ENCODE measurements around the gene HLA-DRA.
"Not testable (repeated sequence)": the region's sequence is repeated elsewhere in the genome, so short reads cannot be mapped to it uniquely, and the experiment has no call there.

HLA-DRA gene

DNA sequence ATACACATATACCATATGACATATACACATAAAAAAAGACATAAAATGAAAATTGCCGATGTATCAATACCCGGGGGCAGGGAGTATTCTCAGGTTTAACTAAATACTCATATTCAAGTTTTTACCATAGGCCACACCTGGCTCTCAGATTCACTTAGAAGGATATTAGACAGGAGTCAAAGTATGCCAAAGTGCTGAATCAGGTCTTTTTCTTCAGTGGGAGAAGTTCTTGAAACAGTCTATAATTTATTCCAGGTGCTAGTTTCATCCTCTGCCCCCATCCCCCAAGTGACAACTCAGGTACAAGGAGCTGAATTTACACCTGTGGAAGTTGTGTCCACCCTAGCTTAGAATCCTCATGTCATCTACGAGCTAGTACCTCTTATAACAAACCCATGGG, 8.5 kb upstream of the HLA-DRA start:
- no peak for DNase-seq

DNA sequence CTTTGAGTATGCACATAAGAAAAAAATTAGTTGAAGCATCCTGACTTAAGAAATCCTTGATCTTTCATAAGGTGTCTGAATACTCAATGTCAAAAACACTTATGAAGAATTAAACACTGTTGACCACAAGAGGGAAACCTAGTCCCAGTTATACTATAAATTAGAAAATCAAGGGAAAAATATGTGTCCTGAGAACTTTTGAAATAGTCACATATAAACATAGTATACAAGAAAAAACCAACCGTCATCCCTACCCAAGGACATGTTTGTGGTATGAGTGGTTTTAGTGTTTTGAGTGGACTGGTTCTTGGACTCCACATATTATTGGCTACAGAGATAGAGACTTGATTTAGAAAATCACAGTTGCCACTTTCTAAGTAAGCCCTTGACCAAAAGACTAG, 7.6 kb upstream of the HLA-DRA start:
- DNase-seq: no peak

DNA sequence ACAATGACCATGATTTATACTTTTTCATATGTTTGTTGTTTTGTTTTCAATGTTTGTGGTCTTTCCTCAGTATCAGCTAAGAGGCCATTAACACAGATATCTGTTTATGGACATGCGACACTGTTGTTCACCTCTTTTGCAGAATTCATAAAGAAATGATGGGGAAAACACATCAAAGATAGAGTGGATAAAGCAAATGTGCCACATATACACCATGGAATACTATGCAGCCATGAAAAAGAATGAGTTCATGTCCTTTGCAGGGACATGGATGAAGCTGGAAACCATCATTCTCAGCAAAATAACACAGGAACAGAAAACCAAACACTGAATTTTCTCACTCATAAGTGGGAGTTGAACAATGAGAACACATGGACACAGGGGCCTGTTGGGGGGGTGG, 5.7 kb upstream of the HLA-DRA start:
- not testable (repeated sequence) for DNase-seq

DNA sequence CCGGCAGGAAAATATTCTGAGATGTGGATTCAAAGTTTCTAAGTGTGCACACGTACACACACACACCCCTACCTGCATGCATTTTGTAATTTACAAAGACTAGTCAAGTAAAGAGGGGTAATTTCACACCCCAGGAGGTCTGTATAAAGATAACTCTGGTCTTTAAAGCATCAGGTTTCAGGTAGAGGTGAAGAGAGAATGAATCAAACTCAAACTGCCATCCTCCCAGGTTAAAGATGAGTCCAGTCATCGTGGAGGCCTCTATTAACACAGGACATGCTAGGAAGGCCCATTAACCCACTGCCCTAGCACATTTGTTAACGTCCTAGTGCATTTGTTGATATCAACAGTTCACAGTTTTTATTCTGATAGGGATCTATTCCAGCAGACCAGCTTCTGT, 3.5 kb upstream of the HLA-DRA start:
- DNase-seq: no peak

DNA sequence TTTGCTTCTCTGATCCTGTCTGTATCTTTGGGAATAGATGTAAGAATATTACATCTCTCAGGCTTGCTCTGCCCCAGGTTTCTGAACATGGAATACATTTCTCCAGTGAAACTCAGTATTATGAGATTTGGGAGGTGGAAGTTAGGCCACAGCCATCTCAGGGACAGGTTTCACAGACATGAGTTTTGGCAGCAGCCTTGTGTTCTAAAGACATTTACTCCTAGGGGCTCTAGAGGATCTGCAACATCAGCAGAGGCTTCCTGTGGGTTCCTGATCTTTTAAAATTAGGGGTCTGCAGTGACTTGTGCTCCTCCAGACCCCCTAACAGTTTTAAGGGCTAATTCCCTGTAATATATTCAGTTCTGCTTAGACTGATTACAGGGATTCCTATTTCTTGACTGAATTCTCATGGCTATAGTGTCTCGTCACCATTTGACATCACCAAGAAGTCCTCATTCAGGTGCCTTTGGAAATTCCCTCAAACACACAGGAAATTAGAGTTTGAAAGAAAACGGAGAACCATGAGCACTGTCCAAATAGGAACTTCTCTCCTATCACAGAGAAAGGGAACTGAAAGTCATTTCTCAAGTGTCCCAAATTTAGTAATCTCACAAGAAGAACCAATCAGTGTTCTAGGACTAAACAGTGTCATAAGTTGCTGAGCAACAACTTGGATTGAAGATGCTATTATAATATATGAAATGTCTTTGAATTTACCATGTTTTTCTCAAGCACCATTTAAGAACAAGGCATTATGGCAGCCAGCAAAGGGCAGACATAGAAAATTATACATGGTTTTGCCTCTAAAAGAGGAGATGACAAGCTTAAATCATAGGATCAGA, 2.5 kb upstream of the HLA-DRA start:
- DNase-seq: peak in 1 of 51 donors; percentile 12

DNA sequence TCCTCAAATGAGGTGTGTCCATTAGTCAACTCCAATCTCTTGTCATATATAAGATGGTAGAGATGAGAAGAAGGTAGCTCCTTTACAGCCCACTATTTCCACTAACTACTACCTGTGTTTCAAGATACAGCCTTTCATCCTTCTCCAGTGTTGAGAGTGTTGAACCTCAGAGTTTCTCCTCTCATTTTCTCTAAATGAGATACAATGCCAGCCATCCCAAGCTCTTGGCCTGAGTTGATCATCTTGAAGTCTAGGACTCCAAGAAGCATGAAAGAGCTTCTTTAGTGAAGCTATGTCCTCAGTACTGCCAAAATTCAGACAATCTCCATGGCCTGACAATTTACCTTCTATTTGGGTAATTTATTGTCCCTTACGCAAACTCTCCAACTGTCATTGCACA, 548 bp upstream of the HLA-DRA start:
- DNase-seq: no peak

DNA sequence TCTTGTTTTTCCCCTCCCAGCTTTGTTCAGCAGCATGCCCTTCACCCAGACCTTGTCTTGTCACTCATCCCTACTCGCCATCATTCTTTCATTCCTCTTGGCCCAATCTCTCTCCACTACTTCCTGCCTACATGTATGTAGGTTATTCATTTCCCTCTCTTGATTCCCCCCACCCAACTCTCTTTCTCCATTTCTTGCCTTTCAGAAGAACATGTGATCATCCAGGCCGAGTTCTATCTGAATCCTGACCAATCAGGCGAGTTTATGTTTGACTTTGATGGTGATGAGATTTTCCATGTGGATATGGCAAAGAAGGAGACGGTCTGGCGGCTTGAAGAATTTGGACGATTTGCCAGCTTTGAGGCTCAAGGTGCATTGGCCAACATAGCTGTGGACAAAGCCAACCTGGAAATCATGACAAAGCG, 2.6 kb downstream of the HLA-DRA start:
- DNase-seq: no peak

DNA sequence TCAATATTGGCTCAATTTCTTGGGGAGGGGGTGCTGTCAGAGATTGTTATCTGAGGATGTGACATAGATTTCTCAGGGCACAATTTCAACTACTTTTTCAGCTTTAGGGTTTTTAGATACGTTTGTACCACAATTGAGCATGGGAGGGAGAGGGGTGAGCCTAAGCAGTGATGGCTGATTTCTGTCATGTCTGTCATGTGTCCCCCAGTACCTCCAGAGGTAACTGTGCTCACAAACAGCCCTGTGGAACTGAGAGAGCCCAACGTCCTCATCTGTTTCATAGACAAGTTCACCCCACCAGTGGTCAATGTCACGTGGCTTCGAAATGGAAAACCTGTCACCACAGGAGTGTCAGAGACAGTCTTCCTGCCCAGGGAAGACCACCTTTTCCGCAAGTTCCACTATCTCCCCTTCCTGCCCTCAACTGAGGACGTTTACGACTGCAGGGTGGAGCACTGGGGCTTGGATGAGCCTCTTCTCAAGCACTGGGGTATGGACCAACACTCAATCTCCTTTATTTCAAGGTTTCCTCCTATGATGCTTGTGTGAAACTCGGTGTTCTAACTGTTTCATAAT, 3.4 kb downstream of the HLA-DRA start:
- no peak for DNase-seq

DNA sequence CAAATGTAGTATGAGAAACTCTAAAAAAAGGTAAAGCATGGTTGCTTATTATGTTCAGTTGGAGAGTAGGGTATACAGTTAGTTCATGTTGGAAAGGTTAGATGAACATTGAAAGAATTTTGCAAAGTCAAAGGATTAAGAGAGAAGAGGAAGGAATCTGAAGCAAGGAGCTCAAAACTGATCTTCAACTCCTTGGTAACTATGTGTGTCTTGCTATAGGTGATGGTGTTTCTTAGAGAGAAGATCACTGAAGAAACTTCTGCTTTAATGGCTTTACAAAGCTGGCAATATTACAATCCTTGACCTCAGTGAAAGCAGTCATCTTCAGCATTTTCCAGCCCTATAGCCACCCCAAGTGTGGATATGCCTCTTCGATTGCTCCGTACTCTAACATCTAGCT, 4.7 kb downstream of the HLA-DRA start:
- no peak for DNase-seq

DNA sequence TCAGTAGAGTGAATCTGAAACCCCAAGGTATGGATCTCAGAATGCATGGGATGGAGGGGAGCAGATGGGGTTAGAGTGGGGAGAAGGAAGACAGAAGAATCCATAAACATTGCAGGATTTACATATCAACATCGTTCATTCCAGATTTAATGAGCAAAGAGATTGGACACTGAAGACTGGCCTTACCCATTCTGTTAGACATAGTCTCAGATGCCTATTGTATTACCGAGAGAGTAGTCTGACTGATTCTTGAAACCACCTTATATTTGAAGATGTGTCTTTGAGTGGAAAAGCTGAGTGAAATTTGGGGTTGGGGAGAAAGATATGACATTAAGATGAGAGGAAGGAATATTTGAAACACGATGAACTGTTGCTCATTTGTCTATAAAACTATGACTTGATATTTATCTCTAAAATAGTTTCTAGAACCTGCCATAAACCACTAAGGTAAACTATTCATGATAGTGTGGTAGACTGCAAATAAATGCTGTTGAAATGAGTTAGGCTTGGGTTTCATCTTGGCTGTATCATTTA, 5.7 kb downstream of the HLA-DRA start:
- DNase-seq: no peak

DNA sequence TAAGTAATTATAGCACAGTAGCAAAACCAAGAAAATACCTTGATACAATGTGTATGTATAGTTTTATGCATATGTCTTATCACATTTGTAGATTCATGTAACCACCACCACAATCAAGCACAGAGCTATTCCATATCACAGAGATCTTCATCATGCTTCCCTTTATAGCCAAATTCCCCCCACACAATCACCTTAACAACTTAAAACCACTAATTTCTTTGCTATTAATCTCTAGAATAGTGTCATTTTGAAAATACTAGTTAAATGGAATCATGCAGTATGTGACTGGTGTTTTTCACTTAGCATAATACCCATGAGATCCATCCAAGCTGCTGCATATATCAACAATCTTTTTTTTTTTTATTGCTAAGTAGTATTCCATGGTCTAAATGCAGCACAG, 8.2 kb downstream of the HLA-DRA start:
- no peak for DNase-seq

DNA sequence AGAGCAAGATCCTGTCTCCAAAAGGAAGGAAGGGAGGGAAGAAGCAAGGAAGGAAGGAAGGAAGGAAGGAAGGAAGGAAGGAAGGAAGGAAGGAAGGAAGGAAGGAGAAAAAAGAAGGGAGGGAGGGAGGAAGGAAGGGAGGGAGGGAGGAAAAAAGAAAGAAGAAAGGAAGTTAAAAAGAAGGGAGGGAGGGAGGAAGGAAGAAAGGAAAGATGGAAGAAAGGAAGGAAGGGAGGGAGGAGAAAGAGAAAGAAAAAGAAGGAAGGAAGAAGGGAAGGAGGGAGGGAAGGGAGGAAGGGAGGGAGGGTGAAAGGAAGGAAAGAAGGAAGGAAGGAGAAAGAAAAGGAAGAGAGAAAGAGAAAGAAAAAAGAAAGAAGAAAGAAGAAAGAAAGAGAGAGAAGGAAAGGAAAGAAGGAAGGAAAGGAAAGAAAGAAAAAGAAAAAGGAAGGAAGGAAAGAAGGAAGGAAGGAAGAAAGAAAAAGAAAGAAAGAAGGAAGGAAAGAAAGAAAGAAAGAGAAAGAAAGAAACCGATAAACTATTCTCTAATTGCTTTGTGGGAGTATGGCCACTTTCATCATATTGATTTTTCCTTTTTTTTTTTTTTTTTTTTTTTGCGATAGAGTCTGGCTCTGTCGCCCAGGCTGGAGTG, 9.5 kb downstream of the HLA-DRA start:
- no peak for DNase-seq

DNA sequence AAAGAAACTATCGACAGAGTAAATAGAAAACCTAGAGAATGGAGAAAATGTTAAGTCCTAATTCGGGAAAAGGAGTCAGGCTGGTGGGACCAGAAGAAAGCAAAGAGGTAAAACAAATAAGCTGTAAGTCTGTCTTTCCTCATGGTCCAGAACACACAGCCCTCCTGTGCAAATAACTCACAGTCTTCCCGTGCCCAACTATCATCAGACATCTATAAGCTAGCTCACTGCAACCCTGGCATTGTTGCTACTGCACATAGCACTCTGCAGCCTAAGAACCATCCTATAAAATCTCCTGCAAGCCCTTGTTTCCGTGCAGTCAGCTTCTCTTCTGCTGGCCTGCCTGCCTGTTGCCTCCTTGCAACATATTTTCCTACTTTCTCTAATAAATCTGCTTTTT, 17.4 kb downstream of the HLA-DRA start:
- no peak for DNase-seq

DNA sequence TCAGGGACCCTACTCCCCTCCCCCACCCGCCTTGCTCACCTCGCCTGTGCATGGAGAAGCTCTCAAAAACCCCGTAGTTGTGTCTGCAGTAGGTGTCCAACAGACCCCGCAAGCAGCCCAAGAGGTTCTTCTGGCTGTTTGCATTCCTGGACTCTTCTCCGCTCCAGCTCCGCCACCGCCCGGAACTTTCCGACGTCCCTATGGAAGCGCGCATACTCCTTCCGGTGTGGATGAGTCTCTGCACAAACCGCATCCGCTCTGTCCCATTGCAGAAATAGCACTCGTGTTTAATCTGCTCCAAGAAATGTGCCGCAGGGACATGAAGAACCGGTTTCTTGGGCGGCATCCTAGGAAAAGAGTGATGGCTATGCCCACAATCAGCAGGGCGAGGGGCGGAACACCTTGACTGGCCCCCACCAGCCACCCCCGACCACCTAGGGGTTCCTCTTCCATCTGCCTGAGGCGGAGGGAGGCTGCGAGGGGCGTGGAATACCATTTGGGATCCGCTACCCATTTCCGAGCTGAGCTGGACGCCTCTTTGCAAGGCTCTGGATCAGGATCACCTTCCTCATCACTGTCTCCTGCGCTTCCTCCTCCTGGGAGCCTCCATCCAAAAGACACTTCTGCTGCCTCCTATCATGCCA, 20.2 kb downstream of the HLA-DRA start:
- no peak for DNase-seq

DNA sequence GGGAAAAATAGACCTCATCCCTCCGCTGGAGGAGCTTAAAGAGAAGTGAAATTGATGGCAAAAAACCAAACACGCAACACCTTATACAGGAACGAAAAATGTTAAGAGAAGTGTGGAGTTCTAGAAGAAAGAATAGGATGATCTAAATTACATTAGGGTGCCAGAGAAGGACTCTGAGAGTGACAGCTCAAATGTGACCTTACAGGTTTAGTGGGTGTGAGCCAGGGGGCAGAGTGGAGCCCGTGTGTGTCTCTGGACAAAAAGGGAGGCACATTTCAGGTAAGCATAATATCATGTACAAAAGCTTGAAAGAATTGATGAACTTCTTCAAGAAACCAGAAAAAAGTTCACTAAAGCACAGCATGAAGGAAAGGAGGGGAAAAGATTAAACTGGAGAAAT, 20.8 kb downstream of the HLA-DRA start:
- no peak for DNase-seq

DNA sequence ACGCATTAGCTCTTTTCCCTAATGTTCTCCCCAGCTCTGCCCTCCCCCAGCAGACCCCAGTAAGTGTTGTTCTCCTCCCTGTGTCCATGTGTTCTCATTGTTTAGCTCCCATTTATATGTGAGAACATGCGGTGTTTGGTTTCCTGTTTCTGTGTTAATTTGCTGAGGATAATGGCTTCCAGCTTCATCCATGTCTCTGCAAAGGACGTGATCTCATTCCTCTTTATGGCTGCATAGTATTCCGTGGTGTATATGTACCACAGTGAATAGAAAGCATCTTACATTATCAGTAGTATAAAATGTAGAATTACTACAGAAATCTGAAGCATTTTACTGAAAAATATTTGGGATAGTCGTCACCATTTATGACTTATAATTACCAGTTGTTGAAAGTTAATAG, 21.8 kb downstream of the HLA-DRA start:
- no peak for DNase-seq

DNA sequence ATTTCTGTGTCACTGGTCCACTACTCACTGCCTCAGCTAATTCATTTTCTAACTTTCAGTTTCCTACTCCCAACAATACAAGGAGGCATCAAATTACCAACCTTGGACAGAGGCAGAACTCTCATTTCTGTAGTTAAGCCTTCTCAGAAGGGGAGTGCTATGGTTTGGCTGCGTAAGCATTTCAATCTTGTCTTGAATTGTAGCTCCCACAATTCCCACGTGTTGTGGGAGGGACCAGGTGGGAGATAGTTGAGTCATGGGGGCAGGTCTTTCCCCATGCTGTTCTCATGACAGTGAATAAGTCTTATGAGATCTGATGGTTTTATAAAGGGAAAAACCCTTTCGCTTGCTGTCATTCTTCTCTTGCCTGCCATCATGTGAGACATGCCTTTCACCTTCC, 22.9 kb downstream of the HLA-DRA start:
- DNase-seq: no peak

DNA sequence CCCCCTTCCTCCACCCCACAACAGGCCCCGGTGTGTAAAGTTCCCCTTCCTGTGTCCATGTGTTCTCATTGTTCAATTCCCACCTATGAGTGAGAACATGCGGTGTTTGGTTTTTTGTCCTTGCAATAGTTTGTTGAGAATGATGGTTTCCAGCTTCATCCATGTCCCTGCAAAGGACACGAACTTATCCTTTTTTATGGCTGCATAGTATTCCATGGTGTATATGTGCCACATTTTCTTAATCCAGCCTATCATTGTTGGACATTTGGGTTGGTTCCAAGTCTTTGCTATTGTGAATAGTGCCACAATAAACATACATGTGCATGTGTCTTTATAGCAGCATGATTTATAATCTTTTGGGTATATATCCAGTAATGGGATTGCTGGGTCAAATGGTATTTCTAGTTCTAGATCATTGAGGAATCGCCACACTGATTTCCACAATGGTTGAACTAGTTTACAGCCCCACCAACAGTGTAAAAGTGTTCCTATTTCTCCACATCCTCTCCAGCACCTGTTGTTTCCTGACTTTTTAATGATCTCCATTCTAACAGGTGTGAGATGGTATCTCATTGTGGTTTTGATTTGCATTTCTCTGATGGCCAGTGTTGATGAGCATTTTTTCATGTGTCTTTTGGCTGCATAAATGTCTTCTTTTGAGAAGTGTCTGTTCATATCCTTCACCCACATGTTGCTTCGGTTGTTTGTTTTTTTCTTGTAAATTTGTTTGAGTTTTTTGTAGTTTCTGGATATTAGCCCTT, 28.2 kb downstream of the HLA-DRA start:
- not testable (repeated sequence) for DNase-seq

DNA sequence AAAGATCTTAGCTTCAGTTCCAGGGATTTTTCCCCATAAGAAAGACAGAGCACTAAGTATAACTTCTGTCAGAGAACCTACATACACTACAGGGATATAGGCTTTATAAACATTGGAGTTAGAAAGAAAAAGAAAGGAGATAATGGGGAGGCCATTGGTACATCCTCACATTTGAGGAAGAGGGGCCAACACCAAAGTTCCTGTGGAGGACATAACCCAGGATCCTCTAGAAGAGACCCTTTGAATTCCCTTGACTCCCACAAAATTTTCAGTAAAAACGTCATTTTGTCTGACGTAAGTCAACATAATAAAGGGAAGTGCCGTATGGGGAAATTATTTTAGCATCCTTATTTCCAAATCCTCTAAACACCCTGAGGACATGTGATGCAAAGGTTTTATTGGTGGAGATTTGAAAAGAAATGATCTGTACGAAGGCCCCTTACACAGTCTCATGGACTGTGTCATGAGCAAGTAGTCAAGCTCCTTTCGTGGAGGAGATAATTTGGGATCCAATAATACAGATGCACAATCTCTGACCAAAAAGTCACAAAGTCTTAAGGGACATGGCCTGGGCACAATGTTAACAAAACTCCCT, 33.2 kb downstream of the HLA-DRA start:
- DNase-seq: no peak

DNA sequence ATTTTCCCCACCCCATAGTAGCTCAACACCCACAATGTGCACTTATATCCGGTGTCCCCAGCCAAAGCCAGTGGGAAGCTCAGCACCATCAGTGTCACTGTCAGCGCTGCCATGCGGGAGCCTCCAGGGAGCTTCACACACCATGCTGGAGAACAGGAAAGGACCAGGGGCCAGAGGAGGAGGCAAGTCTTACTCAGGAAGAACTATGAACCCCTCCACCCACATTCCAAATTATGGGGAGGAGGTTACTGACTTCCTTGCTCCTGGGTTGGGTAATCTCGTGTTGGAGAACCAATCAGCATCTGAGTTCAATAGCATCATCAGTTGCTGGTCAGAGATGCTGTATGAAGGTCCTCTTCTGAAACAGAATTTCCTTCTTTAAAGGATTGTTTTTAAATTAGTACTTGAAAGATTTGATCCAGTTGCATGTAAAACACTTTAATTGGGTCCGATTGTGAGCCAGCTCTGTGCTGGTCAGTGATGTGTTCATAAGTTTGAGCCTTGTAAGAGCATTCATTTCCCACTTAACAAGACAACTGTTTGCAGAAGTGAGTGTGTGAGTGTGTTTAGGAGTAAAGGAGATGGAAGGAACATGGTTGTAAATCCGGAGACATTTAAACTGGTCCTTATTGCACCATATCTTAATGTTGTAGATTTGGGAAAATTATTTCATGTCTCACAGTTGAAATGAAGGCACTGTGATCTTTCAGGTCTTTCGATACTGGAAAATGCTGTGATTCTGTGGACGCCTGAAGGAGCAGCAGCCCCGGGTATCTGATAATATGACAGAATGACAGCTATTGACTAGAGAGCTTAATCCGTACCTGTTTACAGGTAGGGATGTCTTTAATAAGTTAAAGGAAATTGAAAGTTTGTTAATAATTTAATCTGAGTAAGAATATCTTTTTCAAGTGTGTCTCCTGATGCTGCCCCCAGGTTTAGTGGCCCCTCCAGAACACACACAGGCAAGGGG, 34.0 kb downstream of the HLA-DRA start:
- DNase-seq: peak in 2 of 51 donors; percentile 1 to 4

All from hypothalamus (tissue), 51 donors.